Trophoblast cell (in vitro differentiated cells and primary cell): ENCODE measurements around the gene CHMP3.

ENCODE experiments used
- DNase-seq, 2 donors: peaks; one replicate each; pipeline ENCODE4 v3.0.0-alpha.2; 2016
- H2AFZ ChIP-seq: 2 replicates; pipeline ENCODE4 v1.6.1; 2013; ENCODE audit warnings: low read length, moderate library complexity, mild to moderate bottlenecking; ENCODE audit not compliant: insufficient read depth, poor library complexity
- H2AK5ac ChIP-seq: 2 replicates; pipeline ENCODE4 v1.6.1; 2013; ENCODE audit warnings: mild to moderate bottlenecking, low read length
- H2BK120ac ChIP-seq: 2 replicates; pipeline ENCODE4 v1.6.1; 2013; ENCODE audit warnings: low read length, mild to moderate bottlenecking, moderate library complexity; ENCODE audit not compliant: insufficient read depth, poor library complexity
- H2BK12ac ChIP-seq: 2 replicates; pipeline ENCODE4 v1.6.1; 2013; ENCODE audit warnings: mild to moderate bottlenecking, low read length, moderate library complexity
- H2BK5ac ChIP-seq: 2 replicates; pipeline ENCODE4 v1.6.1; 2013; ENCODE audit warnings: low read length, low read depth, moderate library complexity, mild to moderate bottlenecking; ENCODE audit not compliant: poor library complexity
- H3K14ac ChIP-seq: 2 replicates; pipeline ENCODE4 v1.6.1; 2013; ENCODE audit warnings: mild to moderate bottlenecking, low read length
- H3K18ac ChIP-seq: 2 replicates; pipeline ENCODE4 v1.6.1; 2013; ENCODE audit warnings: mild to moderate bottlenecking, low read length
- H3K23ac ChIP-seq: 2 replicates; pipeline ENCODE4 v1.6.1; 2013; ENCODE audit warnings: low read length
- H3K27ac ChIP-seq: 2 replicates; pipeline ENCODE4 v1.5.1; 2013; ENCODE audit warnings: low read depth, mild to moderate bottlenecking, inconsistent platforms, low read length, moderate library complexity
- H3K27me3 ChIP-seq: 2 replicates; pipeline ENCODE4 v1.6.1; 2013; ENCODE audit warnings: inconsistent platforms, mild to moderate bottlenecking, low read length, moderate library complexity; ENCODE audit not compliant: insufficient read depth
- H3K36me3 ChIP-seq, 2 experiments: 1 replicate in 1 of 2; 2 replicates in 1 of 2; pipeline ENCODE4 v1.6.1; 2013; ENCODE audit warnings: low read length in 2 of 2, mild to moderate bottlenecking in 2 of 2, moderate library complexity in 1 of 2; ENCODE audit not compliant: insufficient read depth in 2 of 2, control insufficient read depth in 1 of 2
- H3K4ac ChIP-seq: 2 replicates; pipeline ENCODE4 v1.6.1; 2013; ENCODE audit warnings: low read depth, mild to moderate bottlenecking, low read length, moderate library complexity
- H3K4me1 ChIP-seq, 2 experiments: 1 replicate in 1 of 2; 2 replicates in 1 of 2; pipeline ENCODE4 v1.6.1; 2013; ENCODE audit warnings: low read length in 2 of 2, mild to moderate bottlenecking in 2 of 2, moderate library complexity in 1 of 2; ENCODE audit not compliant: insufficient read depth in 2 of 2, control insufficient read depth in 1 of 2
- H3K4me2 ChIP-seq: 2 replicates; pipeline ENCODE4 v1.6.1; 2013; ENCODE audit warnings: inconsistent platforms, mild to moderate bottlenecking, low read length, moderate library complexity
- H3K4me3 ChIP-seq: 2 replicates; pipeline ENCODE4 v1.5.1; 2013; ENCODE audit warnings: mild to moderate bottlenecking, low read depth, low read length, inconsistent platforms
- H3K79me1 ChIP-seq: one replicate; pipeline ENCODE4 v1.6.1; 2013; ENCODE audit warnings: low read length
- H3K79me2 ChIP-seq: 2 replicates; pipeline ENCODE4 v1.6.1; 2013; ENCODE audit warnings: low read length, mild to moderate bottlenecking; ENCODE audit not compliant: control insufficient read depth, insufficient read depth, poor library complexity
- H3K9ac ChIP-seq: 2 replicates; pipeline ENCODE4 v1.6.1; 2013; ENCODE audit warnings: mild to moderate bottlenecking, low read length
- H3K9me3 ChIP-seq: 2 replicates; pipeline ENCODE4 v1.6.1; 2013; ENCODE audit warnings: low read depth, mild to moderate bottlenecking, control low read depth, inconsistent platforms, low read length; ENCODE audit not compliant: insufficient read depth
- H4K12ac ChIP-seq: 2 replicates; pipeline ENCODE4 v1.6.1; 2013; ENCODE audit warnings: low read depth, mild to moderate bottlenecking, low read length, moderate library complexity
- H4K8ac ChIP-seq: 2 replicates; pipeline ENCODE4 v1.6.1; 2013; ENCODE audit warnings: low read depth, mild to moderate bottlenecking, low read length, moderate library complexity
- H4K91ac ChIP-seq: one replicate; pipeline ENCODE4 v1.6.1; 2013; ENCODE audit warnings: low read depth, mild to moderate bottlenecking, low read length, moderate library complexity
- WGBS: extraction: QIAGEN DNeasy Blood & Tissue Kit; methylation state at CpG from one replicate; pipeline ENCODE4 v1.1.7; 2013; ENCODE audit warnings: missing lambda C conversion rate; ENCODE audit not compliant: insufficient read length, insufficient coverage; ENCODE audit errors: extremely low coverage; 5-methylcytosine and 5-hydroxymethylcytosine counted together

Gene CHMP3

DNA sequence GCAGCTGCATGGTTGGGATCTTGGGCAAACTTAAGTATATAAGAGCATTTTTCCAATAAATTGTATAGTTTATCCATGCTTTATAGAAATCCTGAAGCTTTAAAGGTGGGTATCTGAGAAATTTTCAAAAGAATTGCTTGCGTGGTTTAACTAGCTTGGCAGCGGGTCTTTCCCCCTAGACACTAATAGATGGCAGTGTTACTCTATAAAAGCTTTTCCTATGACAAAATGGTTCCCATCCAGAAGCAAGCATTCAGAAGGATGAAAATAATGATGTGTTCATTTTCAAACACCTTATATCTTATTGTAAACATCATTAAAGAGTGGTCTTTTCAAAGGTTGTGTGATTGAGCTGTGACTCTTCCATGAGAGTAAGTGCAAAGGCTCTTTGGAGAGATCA lies 76.2 kb downstream of the CHMP3 start:
- H2AFZ ChIP-seq = no peak overlapping the region
- no peak overlapping the region for H2AK5ac ChIP-seq
- H3K27ac ChIP-seq = no peak overlapping the region
- no peak overlapping the region for H4K91ac ChIP-seq
- no CpG with 5 or more reads among the region's 2 CpGs for WGBS
- no peak overlapping the region for H4K8ac ChIP-seq
- DNase-seq = no peak
- H4K12ac ChIP-seq = no peak overlapping the region
- H3K4me1 ChIP-seq = no peaks in the 10 kb centered on the region
- H3K14ac ChIP-seq = no peak overlapping the region
- no peak overlapping the region for H3K9ac ChIP-seq
- H3K9me3 ChIP-seq = no peaks in the 10 kb centered on the region
- no peaks in the 10 kb centered on the region for H3K27me3 ChIP-seq
- no peak overlapping the region for H3K18ac ChIP-seq
- H2BK12ac ChIP-seq = no peak overlapping the region
- no peak overlapping the region for H2BK120ac ChIP-seq
- no peak overlapping the region for H3K23ac ChIP-seq
- no peak overlapping the region for H3K4me3 ChIP-seq
- H3K4me2 ChIP-seq = no peak overlapping the region
- H2BK5ac ChIP-seq = no peak overlapping the region
- no peaks in the 10 kb centered on the region for H3K79me2 ChIP-seq
- no peaks in the 10 kb centered on the region for H3K79me1 ChIP-seq
- no peak overlapping the region for H3K4ac ChIP-seq
- peaks cover 27 to 52% of the 10 kb centered on the region in 2 experiments for H3K36me3 ChIP-seq

DNA sequence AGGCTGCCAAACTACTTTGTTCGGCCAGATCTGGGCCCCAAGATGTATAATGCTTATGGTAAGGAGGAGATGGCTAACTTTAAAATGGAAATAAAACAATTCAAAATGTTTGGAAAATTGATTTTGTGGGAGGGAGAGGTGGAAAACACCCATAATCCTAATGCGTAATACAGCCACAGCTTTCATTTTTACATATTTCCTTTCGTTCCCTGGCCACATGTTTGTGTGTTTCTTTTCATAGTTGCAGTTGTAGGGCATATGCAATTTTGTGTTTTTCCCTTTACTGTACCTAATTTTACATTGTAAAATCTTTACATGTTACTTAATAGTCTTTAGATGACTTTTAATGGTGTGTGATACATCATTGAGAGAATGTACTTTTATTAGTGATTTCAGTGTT lies 77.4 kb downstream of the CHMP3 start:
- H4K91ac ChIP-seq = no peak overlapping the region
- H3K27ac ChIP-seq = no peak overlapping the region
- no peak overlapping the region for H3K4me3 ChIP-seq
- no peak overlapping the region for H3K4ac ChIP-seq
- H3K9me3 ChIP-seq = no peaks in the 10 kb centered on the region
- H3K79me2 ChIP-seq = no peaks in the 10 kb centered on the region
- no peaks in the 10 kb centered on the region for H3K27me3 ChIP-seq
- H4K8ac ChIP-seq = no peak overlapping the region
- H3K23ac ChIP-seq = no peak overlapping the region
- no peak overlapping the region for H3K4me2 ChIP-seq
- H4K12ac ChIP-seq = no peak overlapping the region
- H2BK120ac ChIP-seq = no peak overlapping the region
- no peak overlapping the region for H2BK12ac ChIP-seq
- WGBS = no CpG with 5 or more reads among the region's 3 CpGs
- no peak overlapping the region for H3K9ac ChIP-seq
- no peaks in the 10 kb centered on the region for H3K79me1 ChIP-seq
- no peaks in the 10 kb centered on the region for H3K4me1 ChIP-seq
- H2BK5ac ChIP-seq = no peak overlapping the region
- no peak for DNase-seq
- H3K36me3 ChIP-seq = peaks cover 29 to 53% of the 10 kb centered on the region in 2 experiments
- no peak overlapping the region for H3K14ac ChIP-seq
- H2AK5ac ChIP-seq = no peak overlapping the region
- no peak overlapping the region for H2AFZ ChIP-seq
- no peak overlapping the region for H3K18ac ChIP-seq

DNA sequence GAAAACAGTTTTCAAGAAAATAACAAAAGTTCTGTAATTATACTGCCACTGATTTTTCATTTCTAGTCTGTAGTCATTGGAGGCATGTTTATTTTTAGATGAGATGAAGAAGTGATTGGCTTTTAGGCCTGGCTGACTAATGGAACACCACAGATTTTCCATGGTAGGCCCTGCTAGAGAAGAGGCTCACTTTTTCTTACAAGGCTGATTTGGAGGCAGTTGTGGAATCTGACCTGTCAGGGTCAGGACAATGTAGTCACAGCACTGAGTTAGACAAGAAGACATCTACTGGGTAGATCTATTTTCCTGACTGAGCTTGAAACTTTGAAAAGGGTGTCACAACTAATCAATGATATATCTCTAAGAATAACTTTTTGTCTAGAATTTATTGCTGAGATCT lies 78.1 kb downstream of the CHMP3 start:
- Histone ChIP-seq H3K4ac (no peak overlapping the region), H2BK12ac (no peak overlapping the region), H3K4me3 (no peak overlapping the region), H4K91ac (no peak overlapping the region), H3K79me2 (no peaks in the 10 kb centered on the region), H3K9me3 (no peaks in the 10 kb centered on the region), H3K4me1 (no peaks in the 10 kb centered on the region), H3K36me3 (peaks cover 30 to 55% of the 10 kb centered on the region in 2 experiments), H2AFZ (no peak overlapping the region), H4K12ac (no peak overlapping the region), H2BK5ac (no peak overlapping the region), H3K27me3 (no peaks in the 10 kb centered on the region), H3K79me1 (no peaks in the 10 kb centered on the region), H2AK5ac (no peak overlapping the region), H3K27ac (no peak overlapping the region), H3K4me2 (no peak overlapping the region), H3K14ac (no peak overlapping the region), H4K8ac (no peak overlapping the region), H2BK120ac (no peak overlapping the region), H3K18ac (no peak overlapping the region), H3K23ac (no peak overlapping the region), H3K9ac (no peak overlapping the region)
- peak in 1 of 2 donors; percentile 8 for DNase-seq

DNA sequence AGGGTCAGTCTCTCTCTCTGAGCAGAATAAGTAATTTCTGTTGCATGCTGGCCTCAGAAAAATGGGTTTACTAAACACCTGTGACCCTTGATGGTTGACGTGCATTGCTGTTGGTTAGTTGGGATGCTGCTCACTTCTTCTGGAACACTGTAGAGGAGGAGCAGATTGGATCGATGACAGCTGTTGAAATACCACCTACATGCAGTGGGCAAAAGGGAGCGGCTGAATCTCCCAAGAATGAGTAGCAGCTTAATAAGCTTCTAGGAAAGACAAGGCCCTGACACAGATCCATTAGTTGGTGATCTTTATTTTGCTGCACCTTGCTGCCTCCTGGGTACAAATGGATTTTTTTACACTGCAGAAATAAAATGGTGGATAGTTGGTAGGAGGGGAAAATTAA lies 78.9 kb downstream of the CHMP3 start:
- Histone ChIP-seq H4K91ac (no peak overlapping the region), H2BK5ac (no peak overlapping the region), H3K9me3 (no peaks in the 10 kb centered on the region), H3K27ac (no peak overlapping the region), H3K4me3 (no peak overlapping the region), H3K36me3 (peaks cover 31 to 51% of the 10 kb centered on the region in 2 experiments), H3K27me3 (no peaks in the 10 kb centered on the region), H2BK120ac (no peak overlapping the region), H4K8ac (no peak overlapping the region), H3K79me2 (no peaks in the 10 kb centered on the region), H3K23ac (no peak overlapping the region), H2AFZ (no peak overlapping the region), H2BK12ac (no peak overlapping the region), H3K18ac (no peak overlapping the region), H3K4me2 (no peak overlapping the region), H4K12ac (no peak overlapping the region), H3K4ac (no peak overlapping the region), H2AK5ac (no peak overlapping the region), H3K79me1 (no peaks in the 10 kb centered on the region), H3K4me1 (no peaks in the 10 kb centered on the region), H3K9ac (no peak overlapping the region), H3K14ac (no peak overlapping the region)
- DNase-seq = no peak
- no CpG with 5 or more reads among the region's 3 CpGs for WGBS
